ENCODE results near the gene PLCH1.

PLCH1 gene

DNA sequence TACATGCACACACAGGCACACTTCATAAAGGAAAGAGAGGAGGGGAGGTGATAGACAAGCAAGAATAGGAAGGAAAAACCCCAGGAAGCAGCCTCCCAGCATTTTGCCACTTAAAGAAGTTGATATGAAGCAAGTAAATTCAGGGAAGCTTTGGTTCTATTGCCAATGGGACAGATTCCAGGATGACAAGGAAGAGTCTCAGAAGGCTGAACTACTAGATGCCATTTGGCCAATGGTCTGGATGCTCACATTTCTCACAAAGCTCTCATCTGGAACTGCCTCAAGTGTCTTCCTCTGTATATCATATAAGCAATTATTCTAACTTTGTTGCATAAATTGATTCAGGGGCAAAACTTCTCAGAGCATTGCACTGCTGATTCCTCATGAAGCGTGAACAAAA is 372.6 kb downstream of the PLCH1 start:
- Histone ChIP-seq H3K4me1 (ENCODE audit: low read length) (no peaks in the 10 kb centered on the region), H3K4me2 (ENCODE audit: low read length) (no peak overlapping the region), H3K36me3 (replicated peaks; ENCODE audit: low read depth, low read length) (no peaks in the 10 kb centered on the region), H3K79me2 (ENCODE audit: low read length) (no peaks in the 10 kb centered on the region), H3K9me3 (ENCODE audit: insufficient read depth, low read length) (no peaks in the 10 kb centered on the region), H4K20me1 (ENCODE audit: insufficient read depth, low read length) (no peaks in the 10 kb centered on the region), H2AFZ (ENCODE audit: low read depth, low read length) (no peak overlapping the region), H3K27ac (ENCODE audit: low read length) (no peak overlapping the region), H3K4me3 (ENCODE audit: low read length) (no peak overlapping the region), H3K9ac (ENCODE audit: low read length) (no peak overlapping the region), H3K27me3 (ENCODE audit: low read depth, low read length) (no peaks in the 10 kb centered on the region)
- no peak for TF ChIP-seq EZH2phosphoT487 (IDR thresholded peaks at IDR 0.05; ENCODE audit: low read depth)
- TF ChIP-seq CTCF (IDR thresholded peaks at IDR 0.05; ENCODE audit: low read depth, low read length): no peak

GRCh38 chr3:155370764-155371503 is 373.9 kb downstream of the PLCH1 start:
- TF ChIP-seq CTCF (IDR thresholded peaks at IDR 0.05; ENCODE audit: low read depth, low read length) (no peak), EZH2phosphoT487 (IDR thresholded peaks at IDR 0.05; ENCODE audit: low read depth) (no peak)
- H3K27me3 ChIP-seq (ENCODE audit: low read depth, low read length): no peaks in the 10 kb centered on the region
- no peak overlapping the region for H3K4me2 ChIP-seq (ENCODE audit: low read length)
- no peaks in the 10 kb centered on the region for H3K36me3 ChIP-seq (replicated peaks; ENCODE audit: low read depth, low read length)
- H2AFZ ChIP-seq (ENCODE audit: low read depth, low read length): no peak overlapping the region
- no peaks in the 10 kb centered on the region for H3K4me1 ChIP-seq (ENCODE audit: low read length)
- no peak overlapping the region for H3K9ac ChIP-seq (ENCODE audit: low read length)
- H3K4me3 ChIP-seq (ENCODE audit: low read length): no peak overlapping the region
- no peaks in the 10 kb centered on the region for H3K9me3 ChIP-seq (ENCODE audit: insufficient read depth, low read length)
- H4K20me1 ChIP-seq (ENCODE audit: insufficient read depth, low read length): no peaks in the 10 kb centered on the region
- no peaks in the 10 kb centered on the region for H3K79me2 ChIP-seq (ENCODE audit: low read length)
- no peak overlapping the region for H3K27ac ChIP-seq (ENCODE audit: low read length)

DNA sequence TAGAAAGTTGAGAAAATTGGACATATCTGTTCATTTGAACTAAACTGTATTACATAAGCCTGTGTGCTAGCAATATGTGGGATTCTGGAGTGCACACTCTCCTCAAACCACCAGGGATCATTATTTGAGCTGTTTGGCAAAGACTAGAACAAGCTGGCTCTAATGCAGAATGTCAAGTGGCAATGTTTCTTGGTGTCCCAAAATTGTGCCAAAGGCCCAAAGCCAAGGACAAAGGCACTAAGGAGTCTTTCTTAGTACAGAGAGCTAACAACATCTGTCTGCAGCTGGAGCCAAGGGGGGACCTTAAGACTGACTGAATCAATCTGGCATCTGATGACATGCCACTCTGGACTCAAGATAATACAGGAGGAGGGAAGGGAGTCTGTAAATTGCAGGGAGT is 374.7 kb downstream of the PLCH1 start:
- Histone ChIP-seq H3K36me3 (replicated peaks; ENCODE audit: low read depth, low read length) (no peaks in the 10 kb centered on the region), H3K4me3 (ENCODE audit: low read length) (no peak overlapping the region), H3K9me3 (ENCODE audit: insufficient read depth, low read length) (peaks cover 4% of the 10 kb centered on the region; the same call in 1 of the 2 replicates), H3K9ac (ENCODE audit: low read length) (no peak overlapping the region), H3K79me2 (ENCODE audit: low read length) (no peaks in the 10 kb centered on the region), H3K27me3 (ENCODE audit: low read depth, low read length) (no peaks in the 10 kb centered on the region), H3K4me1 (ENCODE audit: low read length) (no peaks in the 10 kb centered on the region), H2AFZ (ENCODE audit: low read depth, low read length) (no peak overlapping the region), H3K4me2 (ENCODE audit: low read length) (no peak overlapping the region), H4K20me1 (ENCODE audit: insufficient read depth, low read length) (no peaks in the 10 kb centered on the region), H3K27ac (ENCODE audit: low read length) (no peak overlapping the region)
- TF ChIP-seq CTCF (IDR thresholded peaks at IDR 0.05; ENCODE audit: low read depth, low read length): no peak
- TF ChIP-seq EZH2phosphoT487 (IDR thresholded peaks at IDR 0.05; ENCODE audit: low read depth): no peak

GRCh38 chr3:155369735-155370134 is 375.1 kb downstream of the PLCH1 start:
- Histone ChIP-seq H3K27me3 (ENCODE audit: low read depth, low read length) (no peaks in the 10 kb centered on the region), H3K36me3 (replicated peaks; ENCODE audit: low read depth, low read length) (no peaks in the 10 kb centered on the region), H4K20me1 (ENCODE audit: insufficient read depth, low read length) (no peaks in the 10 kb centered on the region), H3K9ac (ENCODE audit: low read length) (no peak overlapping the region), H3K9me3 (ENCODE audit: insufficient read depth, low read length) (peaks cover 4% of the 10 kb centered on the region; the same call in 1 of the 2 replicates), H3K4me1 (ENCODE audit: low read length) (no peaks in the 10 kb centered on the region), H3K79me2 (ENCODE audit: low read length) (no peaks in the 10 kb centered on the region), H3K27ac (ENCODE audit: low read length) (no peak overlapping the region), H3K4me2 (ENCODE audit: low read length) (no peak overlapping the region), H3K4me3 (ENCODE audit: low read length) (no peak overlapping the region), H2AFZ (ENCODE audit: low read depth, low read length) (no peak overlapping the region)
- TF ChIP-seq CTCF (IDR thresholded peaks at IDR 0.05; ENCODE audit: low read depth, low read length) (no peak), EZH2phosphoT487 (IDR thresholded peaks at IDR 0.05; ENCODE audit: low read depth) (no peak)
